Measurements from ENCODE around the gene SFXN1.

- TF ChIP-seq CTCF (conservative IDR thresholded peaks at IDR 0.05) (no peak), EZH2 (IDR thresholded peaks at IDR 0.05; ENCODE audit: low read depth) (no peak)
Measured at GRCh38 chr5:175524211-175524610, 45.9 kb downstream of the SFXN1 start.
